Measurements from ENCODE around the gene SESN1.
"Not testable (repeated sequence)": the region's sequence is repeated elsewhere in the genome, so short reads cannot be mapped to it uniquely, and the experiment has no call there.

Gene SESN1

GRCh38 chr6:109002051-109002697 is 92.5 kb downstream of the SESN1 start:
- no peak for FAIRE-seq
- no peak for DNase-seq (ENCODE audit: low spot score)

GRCh38 chr6:109001291-109001894 is 93.3 kb downstream of the SESN1 start:
- no peak for DNase-seq (ENCODE audit: low spot score)

DNA sequence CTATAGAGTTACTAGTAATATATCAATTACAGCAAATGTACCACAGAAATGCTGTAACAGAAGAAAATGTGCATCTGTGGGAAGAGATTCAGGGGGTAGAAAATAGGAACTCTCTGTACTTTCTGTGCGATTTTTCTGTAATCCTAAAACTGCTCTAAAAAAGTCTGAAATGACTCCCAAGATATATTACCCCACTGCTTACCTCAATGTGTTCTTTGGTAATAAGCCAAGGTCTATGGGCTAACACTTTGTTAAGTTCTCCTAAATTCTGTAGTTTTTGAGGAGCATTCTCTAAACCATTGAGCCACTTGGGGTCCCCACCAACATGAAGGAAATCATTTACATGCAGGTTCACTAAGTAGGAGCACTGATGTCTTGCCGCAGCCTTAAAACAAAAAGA is 94.4 kb downstream of the SESN1 start:
- no peak for FAIRE-seq
- DNase-seq (ENCODE audit: low spot score), result no peak

More at GRCh38 chr6:109001291-109001894, 93.3 kb downstream of the SESN1 start:
- FAIRE-seq, result no peak

DNA sequence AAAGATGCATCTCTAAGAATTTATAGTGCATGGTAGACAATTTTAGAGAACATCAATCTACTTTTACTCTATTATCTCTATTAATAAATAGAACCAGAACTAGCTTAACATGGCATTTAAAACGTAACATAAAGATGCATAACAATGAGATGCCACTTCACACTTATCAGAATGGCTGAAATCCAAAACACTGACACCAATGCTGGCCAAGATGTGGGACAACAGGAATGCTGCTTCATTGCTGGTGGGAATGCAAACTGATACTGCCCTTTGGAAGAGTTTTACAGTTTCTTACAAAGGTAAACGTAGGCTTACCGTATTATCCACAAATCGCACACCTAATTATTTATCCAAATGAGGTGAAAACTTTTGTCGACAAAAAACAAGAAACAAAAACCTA is 95.2 kb downstream of the SESN1 start:
- no peak for FAIRE-seq
- DNase-seq (ENCODE audit: low spot score), result no peak

DNA sequence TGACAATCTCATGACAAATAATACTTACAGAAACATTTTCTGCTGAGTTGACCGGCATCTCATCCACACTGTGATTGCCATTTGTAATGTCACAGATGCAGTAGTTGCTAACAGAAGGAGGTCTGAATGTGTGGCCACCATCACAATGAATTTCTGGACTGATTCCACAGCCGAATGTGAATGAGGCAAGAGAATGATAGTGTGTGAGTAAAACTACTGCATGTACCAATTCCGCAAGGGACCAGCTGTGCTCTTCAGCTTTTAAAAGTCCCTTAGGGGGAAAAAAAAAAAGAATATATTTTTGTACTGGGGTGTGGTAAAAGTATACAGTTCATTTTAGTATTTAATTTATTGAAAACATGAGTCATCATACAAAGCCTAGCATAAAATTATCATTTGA is 96.2 kb downstream of the SESN1 start:
- FAIRE-seq, result no peak
- no peak for DNase-seq (ENCODE audit: low spot score)

DNA sequence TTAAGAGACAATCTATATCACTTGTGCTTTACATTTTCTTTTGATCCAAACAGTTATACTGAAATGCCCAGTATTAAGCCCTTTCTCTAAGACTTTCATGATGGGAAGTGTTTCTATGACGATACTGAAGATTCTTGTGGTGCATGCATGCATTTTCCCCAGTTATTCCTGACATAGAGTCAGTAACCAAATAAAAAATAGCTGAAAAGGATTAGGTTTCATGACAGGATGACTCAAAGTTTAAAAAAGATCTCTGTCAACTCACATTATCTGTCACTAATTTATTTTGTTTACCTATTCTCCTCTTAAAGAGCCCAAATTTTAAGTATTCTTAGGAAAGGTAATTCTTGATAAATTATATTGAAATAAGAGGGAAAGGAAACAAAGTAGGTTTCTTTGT is 98.4 kb downstream of the SESN1 start:
- FAIRE-seq, result no peak
- DNase-seq (ENCODE audit: low spot score), result no peak

GRCh38 chr6:108995296-108995695 is 99.3 kb downstream of the SESN1 start:
- no peak for DNase-seq (ENCODE audit: low spot score)

DNA sequence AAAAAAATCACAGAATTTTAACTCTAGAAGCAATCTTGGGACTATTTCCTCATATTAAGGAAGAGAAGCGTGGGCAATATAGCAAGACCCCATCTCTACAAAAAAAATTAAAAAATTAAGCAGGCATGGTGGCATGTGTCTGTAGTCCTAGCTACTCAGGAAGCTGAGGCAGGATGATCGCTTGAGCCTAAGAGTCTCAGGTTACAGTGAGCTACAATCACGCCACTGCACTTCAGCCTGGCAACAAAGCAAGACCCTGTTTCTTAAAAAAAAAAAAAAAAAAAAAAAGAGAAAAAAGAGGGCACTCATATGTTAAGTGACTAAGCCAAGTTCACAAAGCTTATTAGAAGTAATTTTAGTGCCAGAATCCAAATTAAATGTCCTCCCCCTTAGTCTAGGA is 100.8 kb downstream of the SESN1 start:
- DNase-seq (ENCODE audit: low spot score) (no peak), FAIRE-seq (no peak)

More at GRCh38 chr6:108995296-108995695, 99.3 kb downstream of the SESN1 start:
- FAIRE-seq, result no peak

- DNase-seq (ENCODE audit: low spot score) (no peak), FAIRE-seq (no peak)
Observed at GRCh38 chr6:108989700-108990099, 104.9 kb downstream of the SESN1 start.

GRCh38 chr6:108988765-108989164 is 105.9 kb downstream of the SESN1 start:
- no peak for DNase-seq (ENCODE audit: low spot score)
- FAIRE-seq, result no peak

GRCh38 chr6:108988296-108988695 is 106.3 kb downstream of the SESN1 start:
- FAIRE-seq (no peak), DNase-seq (ENCODE audit: low spot score) (no peak)

DNA sequence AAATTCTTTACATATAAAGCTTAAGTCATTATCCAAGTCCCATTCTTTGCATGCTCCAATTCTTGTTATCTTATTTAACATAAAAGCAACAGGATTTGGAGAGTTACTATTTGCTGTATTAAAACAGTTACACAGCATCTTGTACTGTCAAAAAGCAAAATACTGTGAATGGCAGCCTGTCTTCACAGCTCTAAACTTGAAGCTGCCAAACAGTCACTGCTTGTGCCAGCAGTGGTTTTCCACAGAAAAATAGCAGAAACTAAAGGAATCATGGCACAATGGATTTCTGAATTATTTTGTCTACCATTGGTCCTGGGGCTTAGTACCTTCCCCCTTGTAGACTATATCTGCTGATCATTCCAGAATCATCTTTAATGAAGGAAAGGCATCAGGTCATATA is 107.5 kb downstream of the SESN1 start:
- no peak for FAIRE-seq
- no peak for DNase-seq (ENCODE audit: low spot score)

DNA sequence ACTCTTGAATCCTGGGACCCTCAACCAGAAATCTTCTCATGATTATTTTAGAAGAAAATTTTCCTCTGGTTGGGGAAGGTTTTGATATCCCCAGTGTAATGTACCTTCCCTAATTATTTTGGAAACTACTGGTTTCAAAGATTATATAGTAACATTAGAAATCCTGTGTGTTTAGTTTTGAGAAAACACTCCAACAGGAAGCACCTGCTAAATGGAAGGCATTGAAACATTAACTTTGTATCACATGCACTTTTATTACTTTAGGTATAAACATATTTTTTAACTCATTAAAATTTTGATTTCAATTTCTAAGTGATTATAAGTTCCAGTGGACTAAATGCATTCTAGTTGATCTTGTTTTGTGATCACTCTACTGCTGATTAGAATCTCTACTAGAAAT is 109.3 kb downstream of the SESN1 start:
- no peak for FAIRE-seq
- no peak for DNase-seq (ENCODE audit: low spot score)

DNA sequence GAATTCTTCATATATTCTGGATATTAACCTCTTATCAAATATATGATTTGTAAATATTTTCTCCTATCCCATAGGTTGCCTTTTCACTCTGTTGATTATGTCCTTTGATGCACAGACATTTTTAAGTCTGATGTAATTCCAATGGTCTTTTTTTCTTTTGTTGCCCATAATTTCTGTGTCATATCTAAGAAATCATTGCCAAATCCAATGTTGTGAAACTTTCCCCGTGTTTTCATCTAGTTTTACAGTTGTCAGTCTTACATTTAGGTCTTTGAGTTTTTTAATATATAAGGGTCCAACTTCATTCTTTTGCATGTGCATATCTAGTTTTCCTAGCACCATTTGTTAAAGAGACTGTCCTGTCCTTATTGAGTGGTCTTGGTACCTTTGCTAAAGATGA is 111.5 kb downstream of the SESN1 start:
- no peak for DNase-seq (ENCODE audit: low spot score)
- no peak for FAIRE-seq

DNA sequence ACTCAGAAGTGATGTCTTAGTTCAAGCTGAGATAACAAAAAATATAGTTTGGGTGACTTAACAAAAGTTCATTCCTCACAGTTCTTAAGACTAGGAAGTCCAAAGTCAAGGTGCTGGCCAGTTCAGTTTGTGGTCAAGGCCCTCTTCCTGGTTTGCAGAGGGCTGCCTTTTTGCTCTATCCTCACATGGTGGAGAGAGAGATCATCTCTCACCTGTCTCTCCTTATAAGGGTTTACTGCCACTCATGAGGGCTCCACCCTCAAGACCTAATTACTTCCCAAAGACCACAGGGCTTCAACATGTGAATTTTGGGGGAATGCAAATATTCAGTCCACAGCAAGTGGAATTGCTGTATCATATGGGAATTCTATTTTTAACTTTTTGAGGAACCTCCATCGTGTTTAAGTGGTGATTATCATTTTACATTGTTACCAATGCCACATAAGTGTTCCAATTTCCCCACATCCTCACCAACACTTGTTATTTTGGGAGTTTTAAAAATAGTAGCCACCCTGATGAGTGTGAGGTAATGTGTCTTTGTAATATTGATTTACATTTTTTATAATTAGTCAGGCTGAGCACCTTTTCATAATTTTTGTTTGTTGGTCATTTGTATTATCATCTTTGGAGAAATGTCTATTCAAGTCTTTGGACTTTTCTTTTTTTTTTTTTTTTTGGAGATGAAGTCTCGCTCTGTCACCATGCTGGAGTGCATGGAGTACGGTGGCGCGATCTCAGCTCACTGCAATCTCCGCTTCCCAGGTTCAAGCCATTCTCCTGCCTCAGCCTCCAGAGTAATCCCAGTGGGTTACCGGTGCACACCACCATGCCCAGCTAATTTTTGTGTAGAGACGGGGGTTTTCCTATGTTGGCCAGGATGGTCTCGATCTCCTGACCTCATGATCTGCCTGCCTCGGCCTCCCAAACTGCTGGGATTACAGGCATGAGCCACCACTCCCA is 112.2 kb downstream of the SESN1 start:
- FAIRE-seq (no peak), DNase-seq (ENCODE audit: low spot score) (no peak)

GRCh38 chr6:108978638-108979037 is 116.0 kb downstream of the SESN1 start:
- not testable (repeated sequence) for DNase-seq (ENCODE audit: low spot score); FAIRE-seq

DNA sequence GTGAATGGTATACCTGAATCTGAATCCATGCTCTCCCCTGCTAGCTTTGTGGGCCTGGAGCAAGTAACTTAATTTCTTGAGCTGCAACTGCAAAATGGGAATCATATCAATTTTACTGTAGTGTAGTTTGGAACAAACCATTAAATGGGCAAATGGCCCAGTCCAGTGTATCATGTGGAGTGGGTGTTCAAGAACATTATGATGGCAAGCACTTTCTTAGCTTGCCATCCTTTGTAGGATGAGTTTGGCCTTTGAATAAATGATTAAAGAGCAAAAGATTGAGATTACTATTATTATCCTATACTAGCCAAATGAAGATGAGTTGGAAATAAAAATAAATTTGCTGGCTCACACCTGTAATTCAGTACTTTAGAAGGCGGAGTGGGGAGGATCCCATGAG is 120.4 kb downstream of the SESN1 start:
- FAIRE-seq (no peak), DNase-seq (ENCODE audit: low spot score) (no peak)

GRCh38 chr6:108969776-108970175 is 124.9 kb downstream of the SESN1 start:
- DNase-seq (ENCODE audit: low spot score), result no peak
- no peak for FAIRE-seq

DNA sequence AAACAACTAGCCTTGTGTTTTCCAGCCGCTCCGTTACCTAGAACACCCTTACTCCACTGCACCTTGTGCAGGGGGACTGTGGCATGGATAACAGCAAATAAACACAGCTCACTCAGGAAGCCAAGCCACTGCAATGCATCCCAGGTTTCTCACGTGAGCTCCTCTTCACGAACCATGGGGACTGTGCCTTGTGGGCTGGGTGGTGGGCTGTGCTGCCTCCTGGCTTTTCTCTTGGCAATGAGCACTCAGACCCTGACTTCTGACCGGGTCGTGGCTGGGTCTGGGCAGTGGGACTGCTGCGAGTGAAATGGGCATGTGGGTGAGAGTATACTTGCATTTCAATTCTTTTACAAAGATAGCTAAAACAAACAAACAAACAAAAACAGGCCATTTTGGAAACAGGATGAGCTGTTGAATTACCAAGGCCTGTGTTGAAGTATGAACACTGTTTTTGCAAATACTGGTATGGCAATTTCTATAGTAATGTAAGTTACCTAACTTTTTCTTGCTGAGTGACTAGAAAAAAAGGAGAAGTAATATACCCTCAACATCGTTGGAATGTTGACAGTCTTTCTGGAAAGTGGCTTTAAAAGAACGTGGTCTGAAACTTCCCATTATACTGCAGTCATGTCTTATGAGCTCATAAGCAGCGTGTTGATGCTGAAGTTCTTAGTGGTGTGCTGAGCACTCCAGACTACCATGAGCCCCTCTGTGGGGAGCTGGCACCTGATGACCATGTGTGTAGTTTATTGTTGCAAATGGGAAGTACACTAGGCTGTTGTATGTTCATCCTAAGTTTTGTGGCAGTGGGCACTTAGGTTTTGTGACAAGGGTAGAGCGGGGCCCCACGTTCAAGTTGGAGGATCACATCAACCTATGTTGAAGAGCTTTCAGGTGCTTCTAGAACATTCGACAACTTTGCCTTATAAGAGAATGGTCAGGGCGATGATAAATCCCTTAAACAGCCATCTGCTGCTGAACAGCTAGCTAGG is 126.0 kb downstream of the SESN1 start:
- DNase-seq (ENCODE audit: low spot score) (no peak), FAIRE-seq (no peak)

- DNase-seq (ENCODE audit: low spot score) (peak; percentile 12), FAIRE-seq (no peak)
Observed at GRCh38 chr6:108966855-108967755, 127.5 kb downstream of the SESN1 start.

Measured in urothelium cell line (cell line).